H1 (cell line): Measurements from ENCODE around the gene DACH2. TPM values are rescaled to one million over a fixed set of nuclear protein-coding genes. Genes with fewer than 3 reads are reported as not detected.

Source experiments
- CTCF ChIA-PET: fragments of 300-600 bp; sonication (Branson Sonifier 250); formaldehyde crosslinking; loops from one replicate; lab custom pipeline; 2021; ENCODE audit not compliant: partially characterized antibody; lab: Charles Lee
- POLR2A ChIA-PET: fragments of 300-600 bp; sonication (Branson Sonifier 250); formaldehyde crosslinking; loops from one replicate; lab custom pipeline; 2021; ENCODE audit warnings: inconsistent platforms; ENCODE audit not compliant: partially characterized antibody; lab: Charles Lee
- DNase-seq, 2 experiments: peaks; one replicate each; pipeline versions ENCODE4 v3.0.0 to v3.0.0-alpha.2; 2010 to 2022; ENCODE audit warnings: low spot score in 2 of 2, low read depth in 1 of 2, mixed read lengths in 1 of 2
- FAIRE-seq: peaks from 2 replicates; lab custom pipeline; 2011; peaks lifted over from hg19 to GRCh38; lab: Jason Lieb, UNC
- H2AFZ ChIP-seq: 2 replicates; pipeline ENCODE4 v1.8.1; 2012; ENCODE audit warnings: low read length, inconsistent platforms
- H2AK5ac ChIP-seq: 2 replicates; pipeline ENCODE4 v1.6.1; 2013; ENCODE audit warnings: low read depth, low read length
- H2BK120ac ChIP-seq: replicated peaks from 2 replicates; pipeline ENCODE3; 2013; ENCODE audit warnings: low read depth, low read length, inconsistent platforms
- H2BK12ac ChIP-seq: 2 replicates; pipeline ENCODE4 v1.6.1; 2013; ENCODE audit warnings: low read depth, low read length
- H2BK15ac ChIP-seq: 2 replicates; pipeline ENCODE4 v1.6.1; 2013; ENCODE audit warnings: low read length
- H2BK20ac ChIP-seq: 2 replicates; pipeline ENCODE4 v1.6.1; 2013; ENCODE audit warnings: low read length
- H2BK5ac ChIP-seq: 2 replicates; pipeline ENCODE4 v1.6.1; 2013; ENCODE audit warnings: low read depth, low read length
- H3K14ac ChIP-seq: 2 replicates; pipeline ENCODE4 v1.6.1; 2013; ENCODE audit warnings: inconsistent platforms; ENCODE audit not compliant: insufficient read length
- H3K18ac ChIP-seq: 2 replicates; pipeline ENCODE4 v1.6.1; 2013; ENCODE audit warnings: low read length; ENCODE audit errors: extremely low read depth
- H3K23ac ChIP-seq: 2 replicates; pipeline ENCODE4 v1.6.1; 2013; ENCODE audit warnings: inconsistent platforms; ENCODE audit not compliant: insufficient read length
- H3K23me2 ChIP-seq: 2 replicates; pipeline ENCODE4 v1.6.1; 2013; ENCODE audit warnings: low read depth, low read length
- H3K27ac ChIP-seq: 2 replicates; pipeline ENCODE4 v1.6.1; 2011; ENCODE audit warnings: low read depth, low read length, inconsistent platforms
- H3K27me3 ChIP-seq, 4 experiments: replicated peaks in 1 of 4; 1 replicate in 1 of 4; 2 replicates in 3 of 4; pipeline versions ENCODE4 v1.6.1 to v1.8.1; 2011 to 2013; ENCODE audit warnings: low read length in 3 of 4, mild to moderate bottlenecking in 3 of 4, inconsistent platforms in 2 of 4, mixed read lengths in 2 of 4, moderate library complexity in 1 of 4; ENCODE audit not compliant: control insufficient read depth in 3 of 4, insufficient read depth in 3 of 4; ENCODE audit errors: extremely low read depth in 1 of 4
- H3K36me3 ChIP-seq, 4 experiments: 2 replicates each; pipeline versions ENCODE4 v1.6.1 to v1.8.1; 2011 to 2013; ENCODE audit warnings: mild to moderate bottlenecking in 4 of 4, low read length in 3 of 4, moderate library complexity in 2 of 4, control low read depth in 1 of 4, inconsistent platforms in 1 of 4; ENCODE audit not compliant: insufficient read depth in 4 of 4, control insufficient read depth in 2 of 4
- H3K4ac ChIP-seq: replicated peaks from 2 replicates; pipeline ENCODE3; 2013; ENCODE audit warnings: low read length, low read depth, mixed read lengths, inconsistent platforms; ENCODE audit not compliant: insufficient read length
- H3K4me1 ChIP-seq, 4 experiments: replicated peaks in 1 of 4; 1 replicate in 1 of 4; 2 replicates in 3 of 4; pipeline versions ENCODE4 v1.6.1 to v1.8.1; 2011 to 2013; ENCODE audit warnings: low read length in 3 of 4, inconsistent platforms in 2 of 4, mixed read lengths in 1 of 4; ENCODE audit not compliant: insufficient read depth in 4 of 4, control insufficient read depth in 3 of 4
- H3K4me2 ChIP-seq, 2 experiments: 2 replicates each; pipeline versions ENCODE4 v1.6.1 to v1.8.1; 2011 to 2013; ENCODE audit warnings: low read depth in 2 of 2, low read length in 2 of 2, control low read depth in 1 of 2, inconsistent platforms in 1 of 2, mild to moderate bottlenecking in 1 of 2; ENCODE audit not compliant: insufficient read depth in 1 of 2
- H3K4me3 ChIP-seq, 4 experiments: fragments of 200-600, 300-600 bp in 1 of 4; sonication (generic), shearing (Covaris generic), sonication (Bioruptor Twin) in 1 of 4; 2 replicates each; pipeline versions ENCODE4 v1.5.1 to v1.8.1; 2011 to 2016; ENCODE audit warnings: low read length in 4 of 4, low read depth in 3 of 4, control low read depth in 2 of 4, inconsistent platforms in 2 of 4, mild to moderate bottlenecking in 2 of 4, mixed read lengths in 1 of 4, moderate library complexity in 1 of 4; ENCODE audit not compliant: insufficient read depth in 2 of 4; ENCODE audit errors: extremely low read depth in 1 of 4
- H3K56ac ChIP-seq: replicated peaks from 2 replicates; pipeline ENCODE3; 2013; ENCODE audit warnings: low read depth, mild to moderate bottlenecking, mixed read lengths, low read length, inconsistent platforms; ENCODE audit not compliant: insufficient read length
- H3K79me1 ChIP-seq: 2 replicates; pipeline ENCODE4 v1.6.1; 2013; ENCODE audit warnings: low read depth, low read length, control low read depth
- H3K79me2 ChIP-seq, 2 experiments: 2 replicates each; pipeline versions ENCODE4 v1.6.1 to v1.8.1; 2012 to 2013; ENCODE audit warnings: low read length in 2 of 2, mild to moderate bottlenecking in 2 of 2, inconsistent platforms in 1 of 2; ENCODE audit not compliant: insufficient read depth in 2 of 2, control insufficient read depth in 1 of 2
- H3K9ac ChIP-seq, 4 experiments: replicated peaks in 1 of 4; 1 replicate in 1 of 4; 2 replicates in 3 of 4; pipeline versions ENCODE4 v1.6.1 to v1.8.1; 2011 to 2013; ENCODE audit warnings: low read depth in 3 of 4, low read length in 3 of 4, control low read depth in 2 of 4, mild to moderate bottlenecking in 2 of 4, moderate library complexity in 2 of 4, inconsistent platforms in 1 of 4; ENCODE audit errors: extremely low read depth in 1 of 4
- H3K9me3 ChIP-seq, 2 experiments: 2 replicates each; pipeline versions ENCODE4 v1.6.1 to v1.8.1; 2012 to 2013; ENCODE audit warnings: mild to moderate bottlenecking in 2 of 2, moderate library complexity in 2 of 2, control low read depth in 1 of 2, inconsistent platforms in 1 of 2, low read depth in 1 of 2, low read length in 1 of 2, mixed read lengths in 1 of 2; ENCODE audit not compliant: insufficient read depth in 2 of 2
- H4K20me1 ChIP-seq, 2 experiments: replicated peaks in 1 of 2; 2 replicates each; pipeline versions ENCODE3 to v1.8.1; 2011 to 2013; ENCODE audit warnings: inconsistent platforms in 2 of 2, low read length in 2 of 2, mild to moderate bottlenecking in 1 of 2; ENCODE audit not compliant: insufficient read depth in 2 of 2, control insufficient read depth in 1 of 2
- H4K5ac ChIP-seq: 2 replicates; pipeline ENCODE4 v1.6.1; 2013; ENCODE audit warnings: low read length, low read depth, mixed read lengths, inconsistent platforms; ENCODE audit not compliant: insufficient read length
- H4K8ac ChIP-seq: 2 replicates; pipeline ENCODE4 v1.8.0; 2013; ENCODE audit warnings: mild to moderate bottlenecking, moderate library complexity, low read length, inconsistent platforms; ENCODE audit not compliant: insufficient read depth; ENCODE audit errors: extremely low read depth
- H4K91ac ChIP-seq: replicated peaks from 2 replicates; pipeline ENCODE3; 2013; ENCODE audit warnings: low read length, mixed read lengths, inconsistent platforms; ENCODE audit not compliant: insufficient read length
- JUN ChIP-seq: IDR thresholded peaks from 2 replicates; pipeline ENCODE4 v1.6.1; 2011; ENCODE audit warnings: low read depth, mild to moderate bottlenecking, improper control_type of control experiment, low read length
- NANOG ChIP-seq: IDR thresholded peaks from 2 replicates; pipeline ENCODE4 v1.6.1; 2011; ENCODE audit warnings: low read length, low read depth, mild to moderate bottlenecking, inconsistent platforms; ENCODE audit not compliant: insufficient read depth, poor library complexity, severe bottlenecking
- SIN3A ChIP-seq, 2 experiments: IDR thresholded peaks in 1 of 2; conservative IDR thresholded peaks in 1 of 2; 2 replicates each; pipeline ENCODE4 v1.6.1; 2011 to 2012; ENCODE audit warnings: low read length in 2 of 2, improper control_type of control experiment in 1 of 2, low read depth in 1 of 2, mild to moderate bottlenecking in 1 of 2
- TEAD4 ChIP-seq: IDR thresholded peaks from 2 replicates; pipeline ENCODE4 v1.6.1; 2012; ENCODE audit warnings: low read depth, low read length, inconsistent platforms, mixed read lengths
- YY1 ChIP-seq: IDR thresholded peaks from 2 replicates; pipeline ENCODE4 v1.6.1; 2011; ENCODE audit warnings: low read depth, mild to moderate bottlenecking, low read length
- polyA plus RNA-seq, 7 experiments: library from polyadenylated mRNA; depleted of rRNA in 3 of 7; stranded (reverse) in 5 of 7; unstranded in 2 of 7; fragments of >200 nt in 5 of 7; fragments of 200-250 nt in 2 of 7; gene quantifications; 1 replicate in 5 of 7; 2 replicates in 1 of 7; 4 replicates in 1 of 7; pipeline versions ENCODE4 v1.2.1 to v1.2.3, GENCODE V29; 2011 to 2013; ENCODE audit warnings: missing spikeins in 2 of 7, mixed read lengths in 2 of 7
- total RNA-seq: library from RNA; stranded (reverse); fragmentation: NEBNext Ultra II Directional; extraction: Animal tissue kit (Norgen Biotek cat#: 25700); gene quantifications from 2 replicates; pipeline ENCODE4 v1.2.1, GENCODE V29; 2021

DACH2 gene
- total and polyA plus RNA-seq, 2 of the 8 experiments (the other 6 are each of a cell fraction or from before 2014, with no cell fraction given), result 1.0 to 1.8 TPM

GRCh38 chrX:86263526-86263925 is 115.3 kb downstream of the DACH2 start:
- Histone ChIP-seq H3K79me1 (no peaks in the 10 kb centered on the region), H3K27me3 (no peaks in the 10 kb centered on the region), H2BK5ac (no peak overlapping the region), H2AK5ac (no peak overlapping the region), H3K4me2 (no peak overlapping the region; a peak in 1 of 4 replicates), H4K91ac (no peak overlapping the region), H2AFZ (no peak overlapping the region), H4K20me1 (no peaks in the 10 kb centered on the region), H4K5ac (no peak overlapping the region), H3K23me2 (no peaks in the 10 kb centered on the region), H3K56ac (no peak overlapping the region), H4K8ac (no peak overlapping the region), H3K18ac (no peak overlapping the region), H3K9ac (no peak overlapping the region), H3K79me2 (no peaks in the 10 kb centered on the region), H3K4me3 (no peak overlapping the region), H3K23ac (no peak overlapping the region), H2BK15ac (no peak overlapping the region), H3K4me1 (no peaks in the 10 kb centered on the region; a peak in 2 of 7 replicates), H3K36me3 (no peaks in the 10 kb centered on the region), H2BK120ac (no peak overlapping the region), H3K4ac (no peak overlapping the region), H3K14ac (no peak overlapping the region), H3K27ac (no peak overlapping the region), H2BK20ac (no peak overlapping the region), H3K9me3 (no peaks in the 10 kb centered on the region), H2BK12ac (no peak overlapping the region)
- DNase-seq (peak in 1 of 2 experiments; percentile 10), FAIRE-seq (no peak)
- CTCF ChIA-PET, result no interaction called here
- POLR2A ChIA-PET, result no interaction called here
- TF ChIP-seq NANOG (peak; percentile 88), TEAD4 (0 out of 2 replicates have a peak, but pooled peaks have one; percentile 29), SIN3A (conservative IDR thresholded peaks at IDR 0.05 in 1 of 2, IDR thresholded peaks at IDR 0.05 in 1 of 2; ENCODE audit: low read depth in 1 of 2, low read length in 2 of 2) (no peak), JUN (no peak), YY1 (0 out of 2 replicates have a peak, but pooled peaks have one; percentile 26)
